NT2/D1 (cell line): ENCODE measurements around the gene MPP1.

Experiments used
- SUZ12 ChIP-seq: IDR thresholded peaks from 2 replicates; pipeline ENCODE4 v1.6.1; 2011; ENCODE audit not compliant: insufficient read length, insufficient read depth; ENCODE audit errors: extremely low read depth
- YY1 ChIP-seq: IDR thresholded peaks from 2 replicates; pipeline ENCODE4 v1.6.1; 2011; ENCODE audit not compliant: insufficient read length, insufficient read depth
- ZNF274 ChIP-seq: IDR thresholded peaks from 2 replicates; pipeline ENCODE4 v1.6.1; 2011; ENCODE audit warnings: mild to moderate bottlenecking, low read depth, low read length

DNA sequence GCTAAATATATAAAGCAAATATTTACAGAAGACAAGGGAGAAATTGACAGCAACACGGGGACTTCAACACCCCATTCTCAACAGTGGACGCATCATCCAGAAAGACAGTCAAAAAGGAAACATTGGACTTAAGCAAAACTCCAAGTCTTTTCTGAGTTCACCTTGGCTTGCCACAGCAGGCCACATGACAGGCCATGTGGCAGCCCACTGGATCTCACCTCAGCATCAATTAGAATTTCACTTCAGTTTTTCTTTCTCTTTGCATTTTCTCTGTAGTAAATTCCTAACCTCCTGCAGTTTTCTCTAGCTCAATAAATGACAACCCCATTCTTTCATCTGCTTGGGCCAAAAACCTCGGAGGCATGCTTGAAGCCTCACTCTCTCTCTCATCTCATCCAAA is 16.7 kb upstream of the MPP1 start:
- TF ChIP-seq YY1, result no peak
- no peak for TF ChIP-seq SUZ12
- no peak for TF ChIP-seq ZNF274
